Keratinocyte (primary cell): ENCODE results near the gene CASZ1. TPM values are rescaled to one million over a fixed set of nuclear protein-coding genes. Genes with fewer than 3 reads are reported as not detected.
A peak's percentile ranks its signal among the peaks of the same experiment; 100 is the strongest.

Experiments
- DNase-seq: peaks from one replicate; pipeline ENCODE4 v3.0.0-alpha.2; 2011; ENCODE audit warnings: low read depth, missing footprints, low spot score
- FAIRE-seq: peaks from 2 replicates; lab custom pipeline; 2011; peaks lifted over from hg19 to GRCh38; lab: Jason Lieb, UNC
- H2AFZ ChIP-seq: 2 replicates; pipeline ENCODE4 v1.6.0; 2012; ENCODE audit warnings: low read length, control low read depth, inconsistent platforms; ENCODE audit not compliant: control insufficient read depth
- H3K27ac ChIP-seq: 2 replicates; pipeline ENCODE4 v1.5.1; 2011; ENCODE audit warnings: low read length; ENCODE audit not compliant: control insufficient read depth, insufficient read depth
- H3K27me3 ChIP-seq: 3 replicates; pipeline ENCODE4 v1.6.0; 2011; ENCODE audit warnings: low read length; ENCODE audit not compliant: control insufficient read depth, insufficient read depth; ENCODE audit errors: extremely low read depth
- H3K36me3 ChIP-seq, 2 experiments: 2 replicates in 1 of 2; 3 replicates in 1 of 2; pipeline ENCODE4 v1.5.1; 2011; ENCODE audit warnings: low read length in 2 of 2, mild to moderate bottlenecking in 1 of 2; ENCODE audit not compliant: control insufficient read depth in 2 of 2, insufficient read depth in 2 of 2; ENCODE audit errors: extremely low read depth in 1 of 2
- H3K4me1 ChIP-seq: 3 replicates; pipeline ENCODE4 v1.5.1; 2011; ENCODE audit warnings: low read length; ENCODE audit not compliant: control insufficient read depth, insufficient read depth; ENCODE audit errors: extremely low read depth
- H3K4me2 ChIP-seq: 3 replicates; pipeline ENCODE4 v1.6.0; 2011; ENCODE audit warnings: low read depth, low read length; ENCODE audit not compliant: control insufficient read depth, insufficient read depth; ENCODE audit errors: extremely low read depth
- H3K4me3 ChIP-seq, 3 experiments: fragments of 200-600 bp in 1 of 3; sonication (generic) in 1 of 3; 2 replicates in 2 of 3; 3 replicates in 1 of 3; pipeline ENCODE4 v1.5.1; 2011 to 2016; ENCODE audit warnings: low read length in 3 of 3, mild to moderate bottlenecking in 3 of 3, control low read depth in 2 of 3, inconsistent platforms in 1 of 3, low read depth in 1 of 3, mixed read lengths in 1 of 3, mixed run types in 1 of 3, moderate library complexity in 1 of 3; ENCODE audit not compliant: control insufficient read depth in 2 of 3, insufficient read depth in 2 of 3; ENCODE audit errors: extremely low read depth in 1 of 3
- H3K79me2 ChIP-seq: 2 replicates; pipeline ENCODE4 v1.6.0; 2012; ENCODE audit warnings: low read length; ENCODE audit not compliant: control insufficient read depth, insufficient read depth
- H3K9ac ChIP-seq: 3 replicates; pipeline ENCODE4 v1.6.0; 2011; ENCODE audit warnings: low read length; ENCODE audit not compliant: control insufficient read depth, insufficient read depth; ENCODE audit errors: extremely low read depth
- H3K9me1 ChIP-seq: 3 replicates; pipeline ENCODE4 v1.6.0; 2011; ENCODE audit warnings: low read length; ENCODE audit not compliant: control insufficient read depth, insufficient read depth; ENCODE audit errors: extremely low read depth
- H3K9me3 ChIP-seq: 2 replicates; pipeline ENCODE4 v1.5.1; 2012; ENCODE audit warnings: low read depth, low read length; ENCODE audit not compliant: control insufficient read depth
- H4K20me1 ChIP-seq: 3 replicates; pipeline ENCODE4 v1.6.0; 2011; ENCODE audit warnings: low read length; ENCODE audit not compliant: control insufficient read depth, insufficient read depth; ENCODE audit errors: extremely low read depth
- CTCF ChIP-seq, 3 experiments: IDR thresholded peaks in 1 of 3; conservative IDR thresholded peaks in 1 of 3; optimal IDR thresholded peaks in 1 of 3; 2 replicates in 2 of 3; 3 replicates in 1 of 3; pipeline versions ENCODE3 to v1.5.1; 2011; ENCODE audit warnings: low read length in 3 of 3, mild to moderate bottlenecking in 3 of 3, moderate library complexity in 2 of 3, control low read depth in 1 of 3, inconsistent platforms in 1 of 3; ENCODE audit not compliant: insufficient read depth in 2 of 3; ENCODE audit errors: extremely low read depth in 1 of 3
- EZH2 ChIP-seq: IDR thresholded peaks from one replicate; pipeline ENCODE4 v1.6.1; 2012; ENCODE audit warnings: inconsistent platforms, mild to moderate bottlenecking, low read length, moderate library complexity
- dilution Hi-C: fragments of 300-500 bp; cut with MboI; formaldehyde crosslinking; loops from one replicate; pipeline ENCODE4 v1.7.0; 2020; ENCODE audit warnings: low sequenced_read_pairs; ENCODE audit not compliant: extremely low pct_ligation_motif_present
- polyA plus RNA-seq, 5 experiments: library from polyadenylated mRNA; depleted of rRNA in 3 of 5; stranded (reverse) in 3 of 5; stranded (forward) in 1 of 5; unstranded in 1 of 5; fragments of >200 nt; gene quantifications; 1 replicate in 1 of 5; 2 replicates in 3 of 5; 3 replicates in 1 of 5; pipeline versions ENCODE4 v1.2.1 to v1.2.3, GENCODE V29; 2011 to 2012; ENCODE audit warnings: missing spikeins in 2 of 5, low read depth in 1 of 5, low replicate concordance in 1 of 5

Gene CASZ1
- polyA plus RNA-seq, 1 donor (not counting 4 experiments of a cell fraction or from before 2014, with no cell fraction given) = 2.8 TPM

GRCh38 chr1:10753299-10753698 is 43.1 kb downstream of the CASZ1 start:
- DNase-seq = no peak
- dilution Hi-C loops = no loop called here
- no peak for FAIRE-seq

GRCh38 chr1:10751561-10752085 is 44.8 kb downstream of the CASZ1 start:
- no peak for DNase-seq

More at GRCh38 chr1:10753299-10753698, 43.1 kb downstream of the CASZ1 start:
- Histone ChIP-seq H4K20me1 (no peaks in the 10 kb centered on the region), H3K27me3 (no peaks in the 10 kb centered on the region), H3K36me3 (peaks cover 0 to 3% of the 10 kb centered on the region in 2 experiments), H3K9me3 (no peaks in the 10 kb centered on the region), H3K9ac (no peak overlapping the region), H3K9me1 (no peaks in the 10 kb centered on the region), H3K4me2 (no peak overlapping the region), H3K4me3 (no peak overlapping the region), H2AFZ (no peak overlapping the region), H3K27ac (no peak overlapping the region), H3K4me1 (peaks cover 7% of the 10 kb centered on the region), H3K79me2 (no peaks in the 10 kb centered on the region)
- no peak for TF ChIP-seq EZH2
- peak in 2 of 3 experiments; percentile 4 to 16 for TF ChIP-seq CTCF (optimal IDR thresholded peaks at IDR 0.05 in 1 of 3, IDR thresholded peaks at IDR 0.05 in 1 of 3, conservative IDR thresholded peaks at IDR 0.05 in 1 of 3; ENCODE audit: extremely low read depth in 1 of 3, insufficient read depth in 2 of 3, low read length in 3 of 3)

More at GRCh38 chr1:10751561-10752085, 44.8 kb downstream of the CASZ1 start:
- no peaks in the 10 kb centered on the region for H3K27me3 ChIP-seq
- H3K27ac ChIP-seq = no peak overlapping the region
- no peak overlapping the region for H3K4me2 ChIP-seq
- H2AFZ ChIP-seq = no peak overlapping the region
- no peaks in the 10 kb centered on the region for H4K20me1 ChIP-seq
- no peak overlapping the region for H3K9ac ChIP-seq
- TF ChIP-seq EZH2 (no peak), CTCF (optimal IDR thresholded peaks at IDR 0.05 in 1 of 3, IDR thresholded peaks at IDR 0.05 in 1 of 3, conservative IDR thresholded peaks at IDR 0.05 in 1 of 3; ENCODE audit: extremely low read depth in 1 of 3, insufficient read depth in 2 of 3, low read length in 3 of 3) (no peak)
- FAIRE-seq = no peak
- H3K9me1 ChIP-seq = no peaks in the 10 kb centered on the region
- H3K4me3 ChIP-seq = no peak overlapping the region
- peaks cover 0 to 3% of the 10 kb centered on the region in 2 experiments for H3K36me3 ChIP-seq
- H3K79me2 ChIP-seq = no peaks in the 10 kb centered on the region
- no peaks in the 10 kb centered on the region for H3K9me3 ChIP-seq
- dilution Hi-C loops = no loop called here
- H3K4me1 ChIP-seq = peaks cover 7% of the 10 kb centered on the region
